T-helper 2 cell treated with Interferon-gamma antibody and Interleukin-4, amounts not matched to agents 5 μg/mL and 100 μg/mL, for 36 hours (primary cell): ENCODE results near the gene RSBN1L.

Experiments
- DNase-seq: peaks from one replicate; pipeline ENCODE4 v3.0.0; 2021; ENCODE audit warnings: low spot score
- H3K27ac Mint-ChIP-seq: one replicate; pipeline ENCODE4 v1.8.0; 2021; ENCODE audit warnings: mild to moderate bottlenecking, mixed read lengths
- H3K27me3 Mint-ChIP-seq: one replicate; pipeline ENCODE4 v1.8.0; 2021; ENCODE audit warnings: low read depth, mixed read lengths
- H3K36me3 Mint-ChIP-seq: one replicate; pipeline ENCODE4 v1.8.0; 2021; ENCODE audit warnings: low read depth, mixed read lengths
- H3K4me1 Mint-ChIP-seq: one replicate; pipeline ENCODE4 v1.8.0; 2021; ENCODE audit warnings: low read depth, mixed read lengths
- H3K4me3 Mint-ChIP-seq: one replicate; pipeline ENCODE4 v1.8.0; 2022; ENCODE audit warnings: mild to moderate bottlenecking, moderate library complexity, mixed read lengths
- H3K9me3 Mint-ChIP-seq: one replicate; pipeline ENCODE4 v1.8.0; 2021; ENCODE audit warnings: mixed read lengths

The RSBN1L gene

DNA sequence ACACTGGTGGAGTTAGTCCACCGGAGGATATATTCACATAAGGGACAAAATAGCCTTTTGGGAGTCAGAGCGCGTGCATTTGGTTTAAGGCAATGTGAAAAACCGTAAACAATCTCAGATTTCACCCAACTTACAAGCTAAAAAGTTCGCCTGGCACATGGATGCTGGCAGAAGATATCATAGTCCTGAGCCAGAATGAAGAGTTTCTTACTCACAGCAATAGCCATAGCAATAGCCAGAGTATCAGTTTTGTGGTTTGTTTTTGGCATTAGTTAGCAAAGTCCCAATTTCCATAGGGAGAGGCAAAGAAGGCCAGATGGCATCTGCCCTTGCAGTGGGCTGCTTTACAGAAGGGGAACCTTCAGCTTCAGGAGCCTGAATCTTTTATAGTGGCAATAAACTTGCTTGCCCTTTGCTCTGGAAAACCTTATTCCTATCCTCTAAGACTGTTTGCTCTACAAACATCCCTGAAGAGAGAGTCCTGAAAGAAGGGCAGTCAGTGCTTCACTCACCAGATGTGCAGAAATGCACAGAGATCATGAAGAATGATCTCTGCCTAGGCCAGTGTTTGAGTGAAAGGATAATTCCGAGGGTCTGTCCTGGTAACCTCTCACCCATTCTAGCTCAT, 28.7 kb upstream of the RSBN1L start:
- Mint-ChIP-seq H3K27ac (no peak overlapping the region), H3K9me3 (no peaks in the 10 kb centered on the region), H3K4me3 (no peak overlapping the region), H3K4me1 (no peaks in the 10 kb centered on the region), H3K27me3 (no peaks in the 10 kb centered on the region), H3K36me3 (no peaks in the 10 kb centered on the region)
- DNase-seq, result no peak

DNA sequence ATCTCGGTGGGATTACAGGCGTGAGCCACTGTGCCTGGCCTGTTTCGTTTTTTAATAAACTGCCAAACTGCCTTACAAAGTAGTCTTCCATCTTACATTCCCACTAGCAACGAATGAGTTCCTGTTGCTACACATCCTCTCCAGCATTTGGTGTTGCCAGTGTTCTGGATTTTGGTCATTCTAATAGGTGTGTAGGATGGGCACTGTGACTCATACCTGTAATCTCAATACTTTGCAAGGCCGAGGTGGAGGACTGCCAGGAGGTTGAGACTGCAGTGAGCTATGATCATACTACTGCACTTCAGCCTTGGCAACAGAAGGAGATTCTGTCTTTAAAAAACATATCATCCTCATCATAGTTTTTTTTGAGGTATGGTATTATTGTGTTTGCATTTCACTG, 21.4 kb upstream of the RSBN1L start:
- Mint-ChIP-seq H3K27ac (no peak overlapping the region), H3K4me1 (peaks cover 3% of the 10 kb centered on the region), H3K36me3 (peaks cover 2% of the 10 kb centered on the region), H3K9me3 (no peaks in the 10 kb centered on the region), H3K4me3 (no peak overlapping the region), H3K27me3 (no peaks in the 10 kb centered on the region)
- no peak for DNase-seq

DNA sequence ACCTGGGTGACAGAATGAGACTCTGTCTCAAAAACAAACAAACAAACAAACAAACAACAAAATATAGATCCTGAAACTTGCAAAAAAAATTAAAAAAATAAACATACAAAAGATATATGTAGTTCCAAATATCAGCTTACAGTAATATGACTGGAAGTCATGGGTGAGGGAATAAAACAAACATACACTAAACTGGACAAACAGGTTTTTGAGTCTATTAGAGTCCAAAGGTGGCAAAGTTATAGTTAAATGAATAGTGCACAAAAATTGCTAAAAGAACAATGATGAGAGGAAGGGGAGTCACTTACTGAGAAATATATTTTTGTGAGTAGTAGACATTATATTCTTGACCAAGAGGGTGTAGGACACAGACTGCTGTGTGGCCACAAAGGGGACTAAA, 16.7 kb upstream of the RSBN1L start:
- no peaks in the 10 kb centered on the region for H3K27me3 Mint-ChIP-seq
- no peaks in the 10 kb centered on the region for H3K9me3 Mint-ChIP-seq
- no peak overlapping the region for H3K27ac Mint-ChIP-seq
- peaks cover 8% of the 10 kb centered on the region for H3K36me3 Mint-ChIP-seq
- no peak overlapping the region for H3K4me3 Mint-ChIP-seq
- DNase-seq, result no peak
- peaks cover 3% of the 10 kb centered on the region for H3K4me1 Mint-ChIP-seq

DNA sequence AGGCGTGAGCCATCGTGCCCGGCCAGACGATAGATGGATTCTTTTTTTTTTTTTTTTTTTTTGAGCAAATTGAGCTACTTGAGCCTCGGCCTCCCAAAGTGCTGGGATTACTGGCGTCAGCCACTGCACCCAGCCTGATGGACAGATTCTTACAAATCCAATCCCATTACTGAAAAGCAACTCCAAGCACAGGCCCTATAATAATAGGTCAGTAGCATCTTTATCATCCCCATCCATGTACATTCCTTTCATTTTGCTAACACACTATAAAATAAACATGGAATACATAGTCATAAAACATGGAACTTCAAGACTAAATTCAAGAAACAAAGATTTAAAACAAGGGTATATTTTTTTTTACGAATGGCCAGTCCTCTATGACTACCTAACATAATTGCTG, 16.0 kb upstream of the RSBN1L start:
- Mint-ChIP-seq H3K27me3 (no peaks in the 10 kb centered on the region), H3K27ac (no peak overlapping the region), H3K36me3 (peaks cover 8% of the 10 kb centered on the region), H3K4me1 (peaks cover 2% of the 10 kb centered on the region), H3K4me3 (no peak overlapping the region), H3K9me3 (no peaks in the 10 kb centered on the region)
- DNase-seq, result no peak

DNA sequence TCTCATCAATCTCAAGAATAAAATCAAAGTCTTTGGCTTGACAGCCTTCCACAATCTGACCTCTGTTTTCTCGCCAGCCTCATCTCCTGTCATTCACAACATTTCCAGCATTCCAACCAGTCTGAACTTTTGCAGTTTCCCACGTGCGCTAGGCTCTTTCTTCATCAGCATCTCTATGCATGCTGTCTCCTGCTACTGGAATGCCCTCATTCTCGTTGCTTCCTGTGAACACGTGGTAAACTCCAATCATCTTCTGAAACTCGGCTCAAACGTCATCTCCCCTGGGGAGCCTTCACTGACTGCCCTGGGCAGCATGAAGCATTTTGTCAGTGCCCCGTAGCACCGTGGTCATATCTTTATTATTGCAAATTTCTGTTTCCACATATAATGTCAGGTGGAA, 12.2 kb upstream of the RSBN1L start:
- Mint-ChIP-seq H3K36me3 (peaks cover 18% of the 10 kb centered on the region), H3K4me1 (peaks cover 21% of the 10 kb centered on the region), H3K4me3 (no peak overlapping the region), H3K27ac (no peak overlapping the region), H3K9me3 (no peaks in the 10 kb centered on the region), H3K27me3 (no peaks in the 10 kb centered on the region)
- no peak for DNase-seq

DNA sequence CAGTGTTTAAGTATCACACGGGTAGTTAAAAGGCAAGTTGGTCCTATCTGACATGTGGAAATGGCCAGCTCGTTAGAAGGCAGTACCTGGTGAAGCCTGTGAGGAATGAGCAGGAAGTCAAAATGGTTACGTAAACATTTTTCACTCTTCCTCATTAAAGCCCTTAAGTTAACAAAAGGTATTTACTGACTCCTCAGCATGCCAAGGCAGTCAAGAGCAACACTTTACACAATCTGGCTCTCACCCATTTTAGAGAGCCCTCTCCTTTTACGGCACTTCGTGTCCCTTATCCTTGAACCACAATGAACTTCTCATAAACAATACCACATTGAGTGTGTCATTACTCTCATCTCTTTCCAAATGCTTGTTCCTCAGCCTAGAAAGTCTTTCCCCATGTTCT, 11.0 kb upstream of the RSBN1L start:
- DNase-seq, result no peak
- Mint-ChIP-seq H3K4me1 (peaks cover 21% of the 10 kb centered on the region), H3K4me3 (no peak overlapping the region), H3K27me3 (no peaks in the 10 kb centered on the region), H3K9me3 (no peaks in the 10 kb centered on the region), H3K36me3 (peaks cover 19% of the 10 kb centered on the region), H3K27ac (no peak overlapping the region)

DNA sequence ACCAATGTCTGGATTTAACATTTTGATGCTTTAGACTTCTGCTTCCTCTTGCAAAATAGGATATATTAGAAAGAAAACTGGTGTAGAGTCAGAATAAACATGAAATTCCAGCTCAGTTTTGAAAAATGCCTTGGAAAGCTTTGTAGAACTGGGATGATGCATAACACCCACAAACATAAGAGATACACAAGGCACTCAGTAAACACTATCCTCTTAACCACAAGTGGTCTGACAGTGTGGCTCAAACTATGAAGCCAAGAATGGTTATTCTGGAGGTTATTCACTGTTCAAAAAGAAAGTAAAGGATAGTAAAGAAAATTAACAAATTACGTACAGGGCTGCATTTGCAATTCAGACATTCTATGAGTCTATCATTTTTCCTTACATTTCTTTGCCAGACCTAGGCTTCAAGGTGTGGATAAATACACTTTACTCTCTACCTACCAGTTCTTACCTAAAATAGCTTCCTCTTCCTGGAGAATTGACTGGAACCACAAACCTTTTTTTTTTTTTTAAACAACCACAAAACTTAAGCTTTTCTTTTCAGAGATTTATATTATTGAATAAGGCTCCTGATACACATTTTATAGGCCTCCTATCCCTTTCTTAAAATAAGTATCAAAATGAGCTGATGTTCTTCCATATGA, 9.0 kb upstream of the RSBN1L start:
- H3K36me3 Mint-ChIP-seq, result peaks cover 22% of the 10 kb centered on the region
- peak overlapping the region; percentile 16 for H3K27ac Mint-ChIP-seq
- peak overlapping the region; percentile 37 for H3K4me3 Mint-ChIP-seq
- peaks cover 23% of the 10 kb centered on the region for H3K4me1 Mint-ChIP-seq
- no peaks in the 10 kb centered on the region for H3K27me3 Mint-ChIP-seq
- no peak for DNase-seq
- no peaks in the 10 kb centered on the region for H3K9me3 Mint-ChIP-seq

DNA sequence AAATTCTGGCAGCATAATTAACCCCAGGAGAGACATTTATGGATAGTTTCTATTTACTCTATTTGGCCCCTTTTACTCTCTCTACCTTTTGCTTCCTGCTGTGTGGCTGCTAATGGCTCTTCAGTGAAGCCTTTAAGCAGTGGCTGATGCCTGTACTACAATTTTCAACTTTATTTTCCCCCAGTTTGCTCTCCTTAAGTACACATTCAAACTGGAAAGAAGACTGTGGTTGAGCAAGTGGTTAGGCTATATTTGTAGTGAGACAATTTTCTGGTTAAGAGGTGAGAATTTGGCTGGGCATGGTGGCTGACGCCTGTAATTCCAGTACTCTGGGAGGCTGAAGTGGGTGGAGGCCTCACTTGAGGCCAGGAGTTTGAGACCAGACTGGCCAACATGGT, 8.5 kb upstream of the RSBN1L start:
- peak; percentile 22 for DNase-seq

DNA sequence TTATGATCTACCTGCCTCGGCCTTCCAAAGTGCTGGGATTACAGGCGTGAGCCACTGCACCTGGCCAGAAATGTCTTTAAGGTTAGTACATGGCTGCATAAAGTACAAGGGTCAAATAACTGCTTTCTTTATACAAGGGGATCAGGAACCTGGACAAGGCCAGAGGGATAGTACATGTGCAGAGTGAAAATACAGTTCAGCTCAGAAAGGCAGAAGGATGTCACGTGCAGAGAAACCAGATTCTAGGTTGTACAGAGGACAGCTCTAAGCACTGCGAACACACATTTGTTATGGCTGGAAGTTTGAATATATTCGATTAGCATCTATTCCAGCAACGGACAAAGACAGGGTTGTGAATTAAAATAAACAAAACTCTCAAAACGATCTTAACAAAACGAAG, 6.0 kb upstream of the RSBN1L start:
- peaks cover 18% of the 10 kb centered on the region for H3K36me3 Mint-ChIP-seq
- no peak overlapping the region for H3K27ac Mint-ChIP-seq
- no peak overlapping the region for H3K4me3 Mint-ChIP-seq
- DNase-seq, result no peak
- H3K27me3 Mint-ChIP-seq, result no peaks in the 10 kb centered on the region
- H3K9me3 Mint-ChIP-seq, result no peaks in the 10 kb centered on the region
- peaks cover 36% of the 10 kb centered on the region for H3K4me1 Mint-ChIP-seq

More for the DNA sequence above, 8.5 kb upstream of the RSBN1L start:
- Mint-ChIP-seq H3K4me1 (peaks cover 26% of the 10 kb centered on the region), H3K9me3 (no peaks in the 10 kb centered on the region), H3K27me3 (no peaks in the 10 kb centered on the region), H3K27ac (peak overlapping the region; percentile 13), H3K36me3 (peaks cover 22% of the 10 kb centered on the region), H3K4me3 (peak overlapping the region; percentile 37)

DNA sequence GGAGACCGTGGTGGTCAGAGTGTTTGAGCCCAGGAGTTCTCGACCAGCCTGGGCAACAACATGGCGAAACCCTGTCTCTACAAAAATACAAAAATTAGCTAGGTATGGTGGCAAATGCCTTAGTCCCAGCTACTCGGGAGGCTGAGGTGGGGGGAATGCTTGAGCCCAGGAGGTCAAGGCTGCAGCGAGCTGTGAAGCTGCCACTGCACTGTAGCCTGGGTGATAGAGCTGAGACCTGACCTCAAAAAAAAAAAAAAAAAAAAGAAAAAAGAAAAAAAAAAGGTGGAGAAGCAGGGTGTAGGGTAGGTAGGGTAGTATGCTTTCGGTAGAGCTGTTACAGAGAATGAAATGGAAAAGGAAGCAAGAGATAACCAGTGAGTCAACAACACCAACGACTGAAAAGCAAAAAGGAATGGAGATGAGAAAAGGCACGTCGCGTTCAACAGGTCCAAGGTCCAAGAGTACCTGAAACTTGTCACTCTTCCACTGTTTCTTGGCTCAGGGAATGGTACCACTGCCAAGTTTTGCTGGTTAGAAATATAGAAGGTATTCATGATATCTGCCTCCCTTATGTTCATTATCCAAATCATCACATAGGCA, 4.3 kb upstream of the RSBN1L start:
- Mint-ChIP-seq H3K4me1 (peaks cover 31% of the 10 kb centered on the region), H3K27ac (no peak overlapping the region)

DNA sequence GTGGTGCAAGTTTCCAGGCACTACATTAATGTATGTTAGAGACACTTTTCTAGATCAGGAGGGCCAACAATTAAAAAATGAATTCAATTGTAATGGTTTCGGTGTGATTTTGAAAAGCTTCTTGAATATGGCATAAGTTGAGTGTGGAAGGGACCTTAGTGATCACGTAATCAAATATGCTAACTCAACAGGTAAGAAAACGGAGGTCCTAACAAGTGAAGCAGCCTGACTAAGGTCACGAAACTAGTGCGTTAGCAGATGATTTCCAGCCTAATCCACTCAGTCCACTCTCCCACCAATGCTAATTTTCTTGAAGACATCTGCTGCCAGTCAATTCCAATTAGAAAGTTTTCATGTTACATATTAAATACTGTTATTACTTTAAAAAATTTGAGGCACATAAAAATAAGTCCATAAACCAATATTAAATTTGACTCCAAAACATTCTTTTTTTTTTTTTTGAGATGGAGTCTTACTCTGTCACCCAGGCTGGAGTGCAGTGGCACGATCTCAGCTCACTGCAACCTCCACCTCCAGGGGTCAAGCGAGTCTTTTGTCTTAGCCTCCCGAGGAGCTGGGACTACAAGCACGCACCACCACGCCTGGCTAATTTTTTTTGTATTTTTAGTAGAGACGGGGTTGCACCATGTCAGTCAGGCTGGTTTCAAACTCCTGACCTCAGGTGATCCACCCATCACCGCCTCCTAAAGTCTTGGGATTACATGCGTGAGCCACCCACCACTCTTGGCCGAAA, 2.3 kb upstream of the RSBN1L start:
- Mint-ChIP-seq H3K4me3 (peak overlapping the region; percentile 30), H3K27me3 (no peaks in the 10 kb centered on the region), H3K4me1 (peaks cover 29% of the 10 kb centered on the region), H3K27ac (no peak overlapping the region), H3K9me3 (no peaks in the 10 kb centered on the region), H3K36me3 (peaks cover 10% of the 10 kb centered on the region)
- DNase-seq, result no peak

More for the DNA sequence above, 4.3 kb upstream of the RSBN1L start:
- Mint-ChIP-seq H3K9me3 (no peaks in the 10 kb centered on the region), H3K4me3 (no peak overlapping the region), H3K27me3 (no peaks in the 10 kb centered on the region), H3K36me3 (peaks cover 15% of the 10 kb centered on the region)
- no peak for DNase-seq

DNA sequence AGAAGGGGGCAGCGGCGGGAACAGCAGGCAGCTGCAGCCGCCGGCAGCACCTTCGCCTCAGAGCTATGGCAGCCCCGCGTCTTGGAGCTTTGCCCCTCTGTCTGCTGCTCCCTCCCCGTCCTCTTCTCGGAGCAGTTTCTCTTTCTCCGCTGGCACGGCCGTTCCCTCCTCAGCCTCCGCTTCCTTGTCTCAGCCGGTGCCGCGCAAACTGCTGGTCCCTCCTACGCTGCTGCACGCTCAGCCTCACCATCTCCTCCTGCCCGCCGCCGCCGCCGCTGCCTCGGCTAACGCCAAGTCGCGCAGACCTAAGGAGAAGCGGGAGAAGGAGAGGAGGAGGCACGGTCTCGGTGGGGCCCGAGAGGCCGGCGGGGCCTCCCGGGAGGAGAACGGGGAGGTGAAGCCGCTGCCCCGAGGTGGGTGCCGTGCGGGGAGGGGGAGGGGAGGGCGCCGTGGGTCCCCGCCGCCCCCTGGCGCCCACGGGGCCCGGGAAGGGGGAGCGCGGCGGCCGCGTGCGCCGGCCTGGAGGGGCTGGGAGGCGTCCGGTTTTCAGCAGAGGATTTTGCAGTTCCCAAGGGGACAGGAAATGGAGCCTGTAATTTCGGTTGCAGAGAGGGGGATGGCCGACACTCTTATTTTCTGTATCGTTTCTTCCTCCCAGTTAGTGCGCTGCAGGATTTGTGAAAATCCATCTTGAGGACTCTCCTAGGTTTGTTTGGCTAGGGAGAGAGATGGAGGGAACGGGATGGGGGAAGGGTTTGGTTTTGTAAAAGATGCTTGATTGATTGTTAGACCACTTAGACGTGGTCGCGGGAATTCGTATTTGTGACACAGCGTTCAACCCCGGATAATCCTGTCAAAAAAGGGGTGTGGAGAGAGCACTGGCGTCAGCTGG, 630 bp downstream of the RSBN1L start:
- Mint-ChIP-seq H3K27me3 (no peaks in the 10 kb centered on the region), H3K4me1 (peaks cover 38% of the 10 kb centered on the region), H3K4me3 (peak overlapping the region; percentile 98), H3K9me3 (no peaks in the 10 kb centered on the region), H3K27ac (peak overlapping the region; percentile 95), H3K36me3 (peaks cover 23% of the 10 kb centered on the region)
- DNase-seq, result peak; percentile 62

DNA sequence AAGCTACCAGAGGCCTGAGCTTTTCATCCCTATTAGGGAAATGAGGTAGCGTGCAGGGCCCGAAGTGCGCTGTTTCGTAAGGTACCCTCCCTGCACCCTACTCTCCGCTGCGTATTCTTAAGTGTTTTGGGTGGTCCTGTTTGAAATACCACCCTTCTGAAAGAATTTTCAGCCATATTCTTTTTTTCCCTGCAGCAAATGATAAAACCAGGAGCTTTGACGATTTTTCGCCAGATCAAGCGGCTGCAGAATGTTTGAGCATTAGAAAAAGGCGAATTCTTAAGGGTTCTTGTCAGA, 1.2 kb downstream of the RSBN1L start:
- no peak for DNase-seq
- Mint-ChIP-seq H3K4me3 (peak overlapping the region; percentile 98), H3K4me1 (peaks cover 38% of the 10 kb centered on the region)

More for the DNA sequence above, 1.2 kb downstream of the RSBN1L start:
- peaks cover 22% of the 10 kb centered on the region for H3K36me3 Mint-ChIP-seq
- H3K27ac Mint-ChIP-seq, result peak overlapping the region; percentile 90
- no peaks in the 10 kb centered on the region for H3K27me3 Mint-ChIP-seq
- H3K9me3 Mint-ChIP-seq, result no peaks in the 10 kb centered on the region
